HG02759 (cell line): ENCODE results near the gene MSI2.

Experiments used
- ATAC-seq: cut with Tn5 transposase; IDR thresholded peaks from one replicate; pipeline ENCODE4 v1.9.1; 2021; ENCODE audit warnings: mild to moderate bottlenecking, moderate library complexity; ENCODE audit not compliant: unreplicated experiment

Gene MSI2

GRCh38 chr17:57269052-57269451 lies 12.7 kb downstream of the MSI2 start:
- ATAC-seq, result no peak

- no peak for ATAC-seq
Measured at GRCh38 chr17:57269598-57270255, 13.4 kb downstream of the MSI2 start.

- ATAC-seq, result no peak
Measured at GRCh38 chr17:57270801-57271245, 14.5 kb downstream of the MSI2 start.

GRCh38 chr17:57271821-57272220 lies 15.5 kb downstream of the MSI2 start:
- no peak for ATAC-seq

- ATAC-seq, result no peak
Measured at GRCh38 chr17:57273490-57273889, 17.2 kb downstream of the MSI2 start.

- no peak for ATAC-seq
Measured at GRCh38 chr17:57274162-57274561, 17.8 kb downstream of the MSI2 start.

GRCh38 chr17:57275071-57275764 lies 18.9 kb downstream of the MSI2 start:
- ATAC-seq, result no peak

- no peak for ATAC-seq
Measured at GRCh38 chr17:57276621-57277020, 20.3 kb downstream of the MSI2 start.

GRCh38 chr17:57277923-57278604 lies 21.7 kb downstream of the MSI2 start:
- ATAC-seq, result no peak

GRCh38 chr17:57278740-57279387 lies 22.5 kb downstream of the MSI2 start:
- ATAC-seq, result no peak

- no peak for ATAC-seq
Measured at GRCh38 chr17:57279432-57279831, 23.1 kb downstream of the MSI2 start.

- no peak for ATAC-seq
Measured at GRCh38 chr17:57281887-57282286, 25.6 kb downstream of the MSI2 start.

GRCh38 chr17:57282296-57282695 lies 26.0 kb downstream of the MSI2 start:
- no peak for ATAC-seq

GRCh38 chr17:57283203-57283971 lies 27.1 kb downstream of the MSI2 start:
- ATAC-seq, result no peak

GRCh38 chr17:57284583-57284982 lies 28.3 kb downstream of the MSI2 start:
- peak; percentile 10 for ATAC-seq

- ATAC-seq, result peak; percentile 67
Measured at GRCh38 chr17:57284984-57285646, 28.8 kb downstream of the MSI2 start.

GRCh38 chr17:57285701-57286100 lies 29.4 kb downstream of the MSI2 start:
- ATAC-seq, result peak; percentile 9

- ATAC-seq, result no peak
Measured at GRCh38 chr17:57286399-57287105, 30.2 kb downstream of the MSI2 start.

GRCh38 chr17:57288040-57288772 lies 31.9 kb downstream of the MSI2 start:
- no peak for ATAC-seq
